Small intestine (tissue), 7 donors: ENCODE measurements around the gene GPRIN1. TPM values are rescaled to one million over a fixed set of nuclear protein-coding genes. Genes with fewer than 3 reads are reported as not detected.

Source experiments
- DNase-seq, 2 donors: peaks; one replicate each; pipeline versions ENCODE4 v3.0.0 to v3.0.0-alpha.2; 2013
- FAIRE-seq: peaks from 2 replicates; lab custom pipeline; 2012; peaks lifted over from hg19 to GRCh38; lab: Jason Lieb, UNC
- H3K27ac ChIP-seq, 3 donors: one replicate each; pipeline ENCODE4 v1.5.1; 2013; ENCODE audit warnings: low read length in 2 of 3, mild to moderate bottlenecking in 2 of 3, control low read depth in 1 of 3, inconsistent platforms in 1 of 3, low read depth in 1 of 3, moderate library complexity in 1 of 3
- H3K27me3 ChIP-seq, 3 donors: one replicate each; pipeline ENCODE4 v1.6.1; 2013; ENCODE audit warnings: low read length in 3 of 3, inconsistent platforms in 1 of 3; ENCODE audit not compliant: control insufficient read depth in 3 of 3, insufficient read depth in 3 of 3
- H3K36me3 ChIP-seq, 3 donors: one replicate each; pipeline ENCODE4 v1.6.1; 2013; ENCODE audit warnings: low read length in 3 of 3, inconsistent platforms in 1 of 3, low read depth in 1 of 3, mild to moderate bottlenecking in 1 of 3, moderate library complexity in 1 of 3; ENCODE audit not compliant: control insufficient read depth in 3 of 3, insufficient read depth in 2 of 3
- H3K4me1 ChIP-seq, 3 donors: one replicate each; pipeline ENCODE4 v1.6.1; 2013; ENCODE audit warnings: low read length in 2 of 3, inconsistent platforms in 1 of 3, low read depth in 1 of 3, mild to moderate bottlenecking in 1 of 3, moderate library complexity in 1 of 3; ENCODE audit not compliant: control insufficient read depth in 3 of 3, insufficient read depth in 2 of 3
- H3K4me3 ChIP-seq, 3 donors: one replicate each; pipeline ENCODE4 v1.5.1; 2013; ENCODE audit warnings: low read length in 3 of 3, control low read depth in 1 of 3, inconsistent platforms in 1 of 3, low read depth in 1 of 3, mild to moderate bottlenecking in 1 of 3, moderate library complexity in 1 of 3
- H3K9me3 ChIP-seq, 2 donors: one replicate each; pipeline ENCODE4 v1.6.1; 2013; ENCODE audit warnings: low read depth in 1 of 2, low read length in 1 of 2; ENCODE audit not compliant: control insufficient read depth in 2 of 2, insufficient read depth in 1 of 2
- WGBS, 3 donors: extraction: QIAGEN DNeasy Blood & Tissue Kit; methylation state at CpG; one replicate each; pipeline ENCODE4 v1.1.7; 2013; 5-methylcytosine and 5-hydroxymethylcytosine counted together
- polyA plus RNA-seq, 4 donors: library from polyadenylated mRNA; stranded (reverse) in 3 of 4; unstranded in 1 of 4; fragments of 200-250 nt in 3 of 4; fragments of 120-200 nt in 1 of 4; gene quantifications; one replicate each; pipeline versions ENCODE4 v1.2.1 to v1.2.3, GENCODE V29; 2013
- donor health status: healthy with polysubstance abuse.
- donor health status: control.
- donor health status: control.
- donor health status: Bipolar disorder and iron deficiency.
- donor health status: healthy.

The GPRIN1 gene
- polyA plus RNA-seq, 4 donors: 0.54 to 9.0 (median 1.6) TPM; not detected in 1

GRCh38 chr5:176646049-176646706 lies 36.2 kb upstream of the GPRIN1 start:
- Histone ChIP-seq H3K4me3 (peak overlapping the region in 1 of 3 donors; percentile 43), H3K27me3 (peaks cover 0 to 3% (median 0%) of the 10 kb centered on the region in 3 donors), H3K27ac (peak overlapping the region in 1 of 3 donors; percentile 73), H3K4me1 (peaks cover 0 to 9% (median 3%) of the 10 kb centered on the region in 3 donors), H3K36me3 (no peaks in the 10 kb centered on the region), H3K9me3 (no peaks in the 10 kb centered on the region)
- no peak for DNase-seq
- WGBS, 3 donors: 92 to 99% (median 92%) methylated on average over 5 to 7 of the region's 7 CpGs
- no peak for FAIRE-seq

GRCh38 chr5:176644878-176645670 lies 35.1 kb upstream of the GPRIN1 start:
- Histone ChIP-seq H3K27me3 (peaks cover 0 to 3% (median 0%) of the 10 kb centered on the region in 3 donors), H3K27ac (no peak overlapping the region), H3K36me3 (no peaks in the 10 kb centered on the region), H3K4me3 (no peak overlapping the region), H3K4me1 (peaks cover 0 to 9% (median 3%) of the 10 kb centered on the region in 3 donors), H3K9me3 (no peaks in the 10 kb centered on the region)
- WGBS, 3 donors: 91 to 93% (median 92%) methylated on average over 22 of the region's 22 CpGs
- FAIRE-seq (no peak), DNase-seq (no peak)

GRCh38 chr5:176644294-176644693 lies 34.3 kb upstream of the GPRIN1 start:
- Histone ChIP-seq H3K4me1 (peaks cover 0 to 9% (median 3%) of the 10 kb centered on the region in 3 donors), H3K9me3 (no peaks in the 10 kb centered on the region), H3K36me3 (no peaks in the 10 kb centered on the region), H3K27ac (no peak overlapping the region), H3K4me3 (no peak overlapping the region), H3K27me3 (peaks cover 0 to 3% (median 0%) of the 10 kb centered on the region in 3 donors)
- no peak for FAIRE-seq
- DNase-seq: no peak
- WGBS, 3 donors: 71 to 89% (median 82%) methylated on average over 9 of the region's 9 CpGs

- DNase-seq (no peak), FAIRE-seq (no peak)
- Histone ChIP-seq H3K27ac (no peak overlapping the region), H3K4me1 (peaks cover 0 to 9% (median 3%) of the 10 kb centered on the region in 3 donors), H3K27me3 (peaks cover 0 to 3% (median 0%) of the 10 kb centered on the region in 3 donors), H3K4me3 (no peak overlapping the region), H3K36me3 (no peaks in the 10 kb centered on the region), H3K9me3 (no peaks in the 10 kb centered on the region)
- WGBS, 3 donors: 80 to 85% (median 80%) methylated on average over 11 of the region's 11 CpGs
Measured at GRCh38 chr5:176643491-176644219, 33.7 kb upstream of the GPRIN1 start.

- DNase-seq: no peak
- WGBS, 3 donors: 53 to 63% (median 62%) methylated on average over 12 to 15 of the region's 15 CpGs
- peaks cover 0 to 5% (median under 1%) of the 10 kb centered on the region in 3 donors for H3K4me1 ChIP-seq
- no peaks in the 10 kb centered on the region for H3K9me3 ChIP-seq
- H3K4me3 ChIP-seq: no peak overlapping the region
- no peak overlapping the region for H3K27ac ChIP-seq
- no peak for FAIRE-seq
- no peaks in the 10 kb centered on the region for H3K36me3 ChIP-seq
- H3K27me3 ChIP-seq: peaks cover 0 to 6% (median 0%) of the 10 kb centered on the region in 3 donors
Measured at GRCh38 chr5:176642675-176643490, 32.9 kb upstream of the GPRIN1 start.

GRCh38 chr5:176640616-176641015 lies 30.7 kb upstream of the GPRIN1 start:
- WGBS, 3 donors: 76 to 85% (median 80%) methylated on average over 4 of the region's 4 CpGs
- no peak overlapping the region for H3K27ac ChIP-seq
- DNase-seq: no peak
- H3K9me3 ChIP-seq: no peaks in the 10 kb centered on the region
- H3K4me1 ChIP-seq: no peaks in the 10 kb centered on the region
- H3K4me3 ChIP-seq: no peak overlapping the region
- no peak for FAIRE-seq
- peaks cover 0 to 22% (median 0%) of the 10 kb centered on the region in 3 donors for H3K27me3 ChIP-seq
- no peaks in the 10 kb centered on the region for H3K36me3 ChIP-seq

GRCh38 chr5:176639981-176640380 lies 30.0 kb upstream of the GPRIN1 start:
- Histone ChIP-seq H3K36me3 (no peaks in the 10 kb centered on the region), H3K27ac (no peak overlapping the region), H3K27me3 (peaks cover 0 to 26% (median 5%) of the 10 kb centered on the region in 3 donors), H3K4me1 (no peaks in the 10 kb centered on the region), H3K9me3 (peaks cover 0 to 5% of the 10 kb centered on the region in 2 donors), H3K4me3 (no peak overlapping the region)
- 48 to 68% (median 60%) methylated on average over 4 of the region's 4 CpGs for WGBS, 3 donors
- FAIRE-seq (no peak), DNase-seq (no peak)
